K562 treated with DMSO at 1 percent for 12 hours (cell line): Measurements from ENCODE around the gene RBCK1. TPM values are rescaled to one million over a fixed set of nuclear protein-coding genes. Genes with fewer than 3 reads are reported as not detected.

ENCODE experiments used
- total RNA-seq: library from RNA; unstranded; fragments of 300-600 nt; gene quantifications from 2 replicates; pipeline ENCODE4 v1.2.3, GENCODE V29; 2022; ENCODE audit not compliant: insufficient read depth

RBCK1 gene
- 108 and 114 TPM in 2 replicates for total RNA-seq

GRCh38 chr20:407953-408842 lies at the start of gene RBCK1:
RBCK1 (plus strand) TSS chr20:408299; CDS start chr20:408758, 459 bp downstream.

DNA sequence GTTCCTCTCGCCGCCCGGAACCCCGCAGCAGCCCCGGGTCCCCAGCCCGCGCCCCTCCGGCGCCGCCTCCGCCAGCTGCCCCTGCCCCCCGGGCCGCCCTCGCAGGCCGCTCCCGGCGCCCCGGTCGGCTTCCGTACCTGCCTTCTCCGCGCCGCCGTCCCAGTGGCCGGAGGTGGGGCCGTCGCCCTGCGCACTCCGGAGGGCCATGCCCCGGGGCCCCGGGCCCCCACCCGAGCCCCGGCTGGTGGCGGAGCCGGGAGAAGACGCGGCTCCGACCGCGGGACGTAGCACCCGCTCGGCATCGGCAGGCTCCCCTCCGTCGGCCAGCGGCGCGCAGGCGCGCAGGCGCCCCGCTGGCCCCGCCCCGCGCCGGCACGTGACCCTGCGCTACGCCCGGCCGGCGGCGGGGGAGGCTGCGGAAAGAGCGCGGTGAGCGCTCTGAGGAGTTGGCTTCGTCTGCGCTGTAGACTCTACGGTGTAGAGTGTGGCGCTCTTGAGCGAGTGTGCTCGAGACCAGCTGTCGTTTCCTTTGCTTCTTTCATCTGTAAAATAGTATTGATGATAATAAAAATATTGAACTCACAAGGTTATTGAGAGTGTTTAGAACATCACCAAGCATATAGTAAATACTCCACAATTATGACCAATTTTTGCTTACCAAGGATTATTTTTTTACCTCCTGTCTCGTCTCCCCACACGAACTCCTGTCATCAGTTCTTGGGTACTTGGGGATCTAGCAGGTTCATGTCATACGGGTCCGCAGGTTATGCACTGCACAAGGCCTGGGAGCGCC lies 54.3 kb downstream of the RBCK1 start, which contains the start of gene TBC1D20:
Gene TBC1D20 (minus strand): TSS at position 335 of the 793 bp plus-strand sequence. CDS start 128 bp downstream, at position 207.

Other genes with a start within 250 kb of the RBCK1 start
- not detected in 2 replicates for gene DEFB128, start 218.6 kb upstream of the RBCK1 start, total RNA-seq
- not detected in 2 replicates for gene DEFB129, start 181.0 kb upstream of the RBCK1 start, total RNA-seq
- not detected in 2 replicates for gene DEFB132, start 150.6 kb upstream of the RBCK1 start, total RNA-seq
- gene C20orf96, start 117.5 kb upstream of the RBCK1 start, total RNA-seq, result 2.8 and 6.2 TPM in 2 replicates
- 19.5 and 26.6 TPM in 2 replicates for gene ZCCHC3, start 110.7 kb upstream of the RBCK1 start, total RNA-seq
- gene SOX12, start 82.7 kb upstream of the RBCK1 start, total RNA-seq, result 12.4 and 19.6 TPM in 2 replicates
- 23.5 and 23.9 TPM in 2 replicates for gene NRSN2, start 61.2 kb upstream of the RBCK1 start, total RNA-seq
- 289 and 296 TPM in 2 replicates for gene TRIB3, start 27.5 kb upstream of the RBCK1 start, total RNA-seq
- gene TBC1D20, start 54.2 kb downstream of the RBCK1 start, total RNA-seq, result 13.4 and 28.3 TPM in 2 replicates
- gene CSNK2A1, start 135.5 kb downstream of the RBCK1 start, total RNA-seq, result 31.5 and 74.5 TPM in 2 replicates
- 4.8 and 10.6 TPM in 2 replicates for gene TCF15, start 202.0 kb downstream of the RBCK1 start, total RNA-seq
- gene SRXN1, start 244.9 kb downstream of the RBCK1 start, total RNA-seq, result 11.7 and 15.1 TPM in 2 replicates